HL-60 (cell line): ENCODE data around the gene AKR1C4.

Experiments
- DNase-seq, 2 experiments: peaks; one replicate each; pipeline ENCODE4 v3.0.0-alpha.2; 2010 to 2020; ENCODE audit warnings: low read depth in 1 of 2, low spot score in 1 of 2
- H3K27ac ChIP-seq: fragments of 250-450 bp; sonication (Bioruptor Pico); replicated peaks from 2 replicates; pipeline ENCODE4 v1.5.1; 2020; ENCODE audit warnings: mild to moderate bottlenecking, moderate library complexity
- H3K27me3 ChIP-seq: fragments of 250-450 bp; sonication (Bioruptor Pico); 2 replicates; pipeline ENCODE4 v1.5.1; 2021; ENCODE audit warnings: mild to moderate bottlenecking, moderate library complexity; ENCODE audit not compliant: insufficient read depth, poor library complexity, severe bottlenecking
- H3K4me3 ChIP-seq: replicated peaks from 2 replicates; pipeline ENCODE4 v1.5.1; 2011; ENCODE audit warnings: mild to moderate bottlenecking, control low read depth, low read length; ENCODE audit not compliant: insufficient read depth
- GABPA ChIP-seq: IDR thresholded peaks from 2 replicates; pipeline ENCODE4 v1.6.1; 2012; ENCODE audit warnings: low read depth
- POLR2AphosphoS5 ChIP-seq: IDR thresholded peaks from 2 replicates; pipeline ENCODE4 v1.6.1; 2012; ENCODE audit warnings: low read depth
- REST ChIP-seq: IDR thresholded peaks from 2 replicates; pipeline ENCODE4 v1.6.1; 2012; ENCODE audit warnings: low read depth; ENCODE audit not compliant: insufficient replicate concordance
- SPI1 ChIP-seq: IDR thresholded peaks from 2 replicates; pipeline ENCODE4 v1.6.1; 2012; ENCODE audit warnings: low read depth, mild to moderate bottlenecking, borderline replicate concordance
- TF ChIP-seq, protein P1 (sequence below): IDR thresholded peaks from one replicate; pipeline ENCODE4 v1.5.1; 2011; ENCODE audit warnings: low read length, control low read depth, inconsistent platforms; ENCODE audit not compliant: insufficient read depth

AKR1C4 gene

DNA sequence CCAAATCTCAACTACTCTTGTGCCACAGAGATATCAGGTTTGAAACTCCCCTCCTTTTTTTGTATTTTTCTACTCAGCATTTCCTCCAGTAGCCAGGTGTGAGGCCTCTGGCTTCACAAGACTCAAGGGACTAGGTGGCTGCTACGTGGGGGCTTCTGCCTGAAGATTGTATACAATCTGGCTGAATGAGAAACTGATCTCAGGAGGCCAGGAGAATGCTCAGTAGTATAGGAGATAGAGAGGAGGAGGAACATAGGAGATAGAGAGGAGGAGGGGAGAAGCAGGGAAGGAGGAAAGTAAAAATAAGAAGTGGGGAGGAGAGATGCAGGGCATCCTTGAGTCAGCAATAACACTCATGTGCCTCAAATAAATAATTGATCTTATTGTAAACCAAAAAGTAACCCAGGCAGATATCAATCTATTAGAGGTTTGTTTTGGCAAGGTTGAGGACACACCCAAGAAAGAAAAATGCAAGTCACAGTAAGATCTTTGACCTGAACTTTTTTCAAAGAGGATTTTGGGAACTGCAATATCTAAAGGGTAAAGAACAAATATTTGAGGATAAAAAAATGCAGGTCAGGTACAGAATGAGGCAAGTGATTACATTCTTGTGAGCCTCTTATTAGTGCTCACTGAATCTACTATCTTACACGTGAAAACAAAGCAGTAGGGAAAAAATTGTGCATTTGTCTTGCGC, 48.5 kb upstream of the AKR1C4 start:
- DNase-seq = no peak
- H3K4me3 ChIP-seq = no peak overlapping the region
- no peak for TF ChIP-seq SPI1
- TF ChIP-seq REST = no peak
- no peaks in the 10 kb centered on the region for H3K27me3 ChIP-seq
- H3K27ac ChIP-seq = no peak overlapping the region

GRCh38 chr10:5148678-5149032, 48.0 kb upstream of the AKR1C4 start:
- no peak for DNase-seq
- Histone ChIP-seq H3K27ac (no peak overlapping the region), H3K4me3 (no peak overlapping the region), H3K27me3 (no peaks in the 10 kb centered on the region)
- TF ChIP-seq POLR2AphosphoS5 (no peak), REST (no peak), GABPA (no peak), SPI1 (no peak)
- TF ChIP-seq, protein P1, sequence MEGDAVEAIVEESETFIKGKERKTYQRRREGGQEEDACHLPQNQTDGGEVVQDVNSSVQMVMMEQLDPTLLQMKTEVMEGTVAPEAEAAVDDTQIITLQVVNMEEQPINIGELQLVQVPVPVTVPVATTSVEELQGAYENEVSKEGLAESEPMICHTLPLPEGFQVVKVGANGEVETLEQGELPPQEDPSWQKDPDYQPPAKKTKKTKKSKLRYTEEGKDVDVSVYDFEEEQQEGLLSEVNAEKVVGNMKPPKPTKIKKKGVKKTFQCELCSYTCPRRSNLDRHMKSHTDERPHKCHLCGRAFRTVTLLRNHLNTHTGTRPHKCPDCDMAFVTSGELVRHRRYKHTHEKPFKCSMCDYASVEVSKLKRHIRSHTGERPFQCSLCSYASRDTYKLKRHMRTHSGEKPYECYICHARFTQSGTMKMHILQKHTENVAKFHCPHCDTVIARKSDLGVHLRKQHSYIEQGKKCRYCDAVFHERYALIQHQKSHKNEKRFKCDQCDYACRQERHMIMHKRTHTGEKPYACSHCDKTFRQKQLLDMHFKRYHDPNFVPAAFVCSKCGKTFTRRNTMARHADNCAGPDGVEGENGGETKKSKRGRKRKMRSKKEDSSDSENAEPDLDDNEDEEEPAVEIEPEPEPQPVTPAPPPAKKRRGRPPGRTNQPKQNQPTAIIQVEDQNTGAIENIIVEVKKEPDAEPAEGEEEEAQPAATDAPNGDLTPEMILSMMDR = no peak

- Histone ChIP-seq H3K4me3 (no peak overlapping the region), H3K27me3 (no peaks in the 10 kb centered on the region), H3K27ac (no peak overlapping the region)
- TF ChIP-seq POLR2AphosphoS5 (no peak), REST (no peak)
- TF ChIP-seq, protein P1 = no peak
- DNase-seq = no peak
These were observed 45.6 kb upstream of the AKR1C4 start for GRCh38 chr10:5151076-5151475.

GRCh38 chr10:5155951-5156350, 40.7 kb upstream of the AKR1C4 start:
- H3K4me3 ChIP-seq = no peak overlapping the region
- TF ChIP-seq SPI1 = no peak
- TF ChIP-seq POLR2AphosphoS5 = no peak
- TF ChIP-seq GABPA = no peak
- TF ChIP-seq, protein P1 = no peak
- TF ChIP-seq REST = no peak
- DNase-seq = no peak
- H3K27me3 ChIP-seq = no peaks in the 10 kb centered on the region
- no peak overlapping the region for H3K27ac ChIP-seq
